H7 (cell line): ENCODE data around the gene FCGR3A. TPM values are rescaled to one million over a fixed set of nuclear protein-coding genes. Genes with fewer than 3 reads are reported as not detected.
"Not testable (repeated sequence)": the region's sequence is repeated elsewhere in the genome, so short reads cannot be mapped to it uniquely, and the experiment has no call there.

Experiments
- DNase-seq: peaks from one replicate; pipeline ENCODE4 v3.0.0; 2012
- H3K27me3 ChIP-seq: 2 replicates; pipeline ENCODE4 v1.6.0; 2011; ENCODE audit warnings: mild to moderate bottlenecking, low read length; ENCODE audit not compliant: control insufficient read depth, insufficient read depth
- H3K36me3 ChIP-seq: replicated peaks from 2 replicates; pipeline ENCODE4 v1.5.1; 2011; ENCODE audit warnings: low read length; ENCODE audit not compliant: control insufficient read depth, insufficient read depth
- H3K4me3 ChIP-seq: 2 replicates; pipeline ENCODE4 v1.5.1; 2011; ENCODE audit warnings: low read depth, mild to moderate bottlenecking, control low read depth, low read length, moderate library complexity; ENCODE audit not compliant: insufficient read depth
- total RNA-seq: library from RNA; depleted of rRNA; stranded (reverse); fragments of >200 nt; shearing (Covaris generic); gene quantifications from 2 replicates; pipeline ENCODE4 v1.2.3, GENCODE V29; 2014; rRNA removed

Gene FCGR3A
- total RNA-seq, result not detected in 2 replicates

- no peak for DNase-seq
- no peak within 1 kb of the TSS for H3K4me3 ChIP-seq
- H3K36me3 ChIP-seq, result no peaks in the 10 kb centered on the region
- no peaks in the 10 kb centered on the region for H3K27me3 ChIP-seq
These were observed at the start of gene FCGR3A for GRCh38 chr1:161549652-161550051. Gene FCGR3A, minus strand, starts transcription at chr1:161549818. Its CDS starts 82 bp downstream, at chr1:161549736.

GRCh38 chr1:161597077-161597476 lies 47.5 kb upstream of the FCGR3A start:
- DNase-seq, H3K27me3 ChIP-seq, H3K4me3 ChIP-seq, H3K36me3 ChIP-seq: not testable (repeated sequence)

GRCh38 chr1:161595583-161595982 lies 46.0 kb upstream of the FCGR3A start:
- H3K36me3 ChIP-seq, H3K27me3 ChIP-seq, H3K4me3 ChIP-seq, DNase-seq: not testable (repeated sequence)

- DNase-seq, H3K27me3 ChIP-seq, H3K4me3 ChIP-seq, H3K36me3 ChIP-seq: not testable (repeated sequence)
These were observed 45.6 kb upstream of the FCGR3A start for GRCh38 chr1:161595173-161595572.

- DNase-seq, result not testable (repeated sequence)
These were observed 44.8 kb upstream of the FCGR3A start for GRCh38 chr1:161594269-161594984.

GRCh38 chr1:161593092-161593755 lies 43.6 kb upstream of the FCGR3A start:
- not testable (repeated sequence) for H3K36me3 ChIP-seq, H3K4me3 ChIP-seq, H3K27me3 ChIP-seq
- peak; percentile 15 for DNase-seq

More at GRCh38 chr1:161594269-161594984, 44.8 kb upstream of the FCGR3A start:
- H3K27me3 ChIP-seq, H3K36me3 ChIP-seq, H3K4me3 ChIP-seq: not testable (repeated sequence)

GRCh38 chr1:161592586-161592985 lies 43.0 kb upstream of the FCGR3A start:
- not testable (repeated sequence) for H3K4me3 ChIP-seq, H3K27me3 ChIP-seq, DNase-seq, H3K36me3 ChIP-seq

- H3K4me3 ChIP-seq, H3K36me3 ChIP-seq, DNase-seq, H3K27me3 ChIP-seq: not testable (repeated sequence)
These were observed 40.3 kb upstream of the FCGR3A start for GRCh38 chr1:161589920-161590319.

- peak; percentile 4 for DNase-seq
- not testable (repeated sequence) for H3K36me3 ChIP-seq, H3K27me3 ChIP-seq, H3K4me3 ChIP-seq
These were observed 39.7 kb upstream of the FCGR3A start for GRCh38 chr1:161589365-161589764.

- not testable (repeated sequence) for H3K36me3 ChIP-seq, H3K27me3 ChIP-seq, DNase-seq, H3K4me3 ChIP-seq
These were observed 39.0 kb upstream of the FCGR3A start for GRCh38 chr1:161588596-161588995.

- not testable (repeated sequence) for H3K4me3 ChIP-seq, H3K27me3 ChIP-seq, H3K36me3 ChIP-seq, DNase-seq
These were observed 33.3 kb upstream of the FCGR3A start for GRCh38 chr1:161582882-161583281.

GRCh38 chr1:161580879-161581537 lies 31.4 kb upstream of the FCGR3A start:
- H3K4me3 ChIP-seq, result not testable (repeated sequence)

GRCh38 chr1:161579856-161580507 lies 30.4 kb upstream of the FCGR3A start:
- H3K27me3 ChIP-seq, H3K4me3 ChIP-seq, H3K36me3 ChIP-seq, DNase-seq: not testable (repeated sequence)

More at GRCh38 chr1:161580879-161581537, 31.4 kb upstream of the FCGR3A start:
- DNase-seq, H3K27me3 ChIP-seq, H3K36me3 ChIP-seq: not testable (repeated sequence)

GRCh38 chr1:161576676-161577075 lies 27.1 kb upstream of the FCGR3A start:
- not testable (repeated sequence) for DNase-seq, H3K4me3 ChIP-seq, H3K36me3 ChIP-seq, H3K27me3 ChIP-seq
